Measurements from ENCODE around the gene RNF26.

The RNF26 gene

DNA sequence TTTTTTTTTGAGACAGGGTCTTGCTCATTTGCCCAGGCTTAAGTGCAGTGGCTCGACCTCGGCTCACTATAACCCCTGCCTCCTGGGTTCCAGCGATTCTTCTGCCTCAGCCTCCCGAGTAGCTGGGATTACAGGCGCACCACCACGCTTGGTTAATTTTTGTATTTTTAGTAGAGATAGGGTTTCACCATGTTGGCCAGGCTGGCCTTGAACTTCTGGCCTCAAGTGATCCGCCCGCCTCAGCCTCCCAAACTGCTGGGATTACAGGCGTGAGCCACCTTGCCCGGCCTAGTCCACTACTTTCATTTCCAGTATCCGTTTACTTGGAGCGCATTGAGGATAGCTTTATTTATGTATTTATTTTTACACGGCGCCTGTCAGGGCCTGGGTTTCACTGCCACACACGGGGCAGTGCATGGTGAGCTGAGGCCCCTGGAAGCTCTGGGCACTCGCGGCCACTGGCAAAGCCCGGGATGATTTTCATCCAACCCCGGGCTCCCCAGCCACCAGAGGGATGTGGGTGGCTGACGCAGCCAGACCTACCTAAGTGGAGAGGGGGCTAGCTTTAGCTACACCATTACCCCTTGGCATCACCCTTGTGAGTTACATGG is 11.3 kb upstream of the RNF26 start:
- no peak overlapping the region for H3K4me3 ChIP-seq (ENCODE audit: control insufficient read depth, low read depth, low read length)
- TF ChIP-seq CTCF (IDR thresholded peaks at IDR 0.05; ENCODE audit: control insufficient read depth, insufficient read depth, low read depth, low read length, missing control alignments), result no peak
- DNase-seq (ENCODE audit: low read depth), result no peak

DNA sequence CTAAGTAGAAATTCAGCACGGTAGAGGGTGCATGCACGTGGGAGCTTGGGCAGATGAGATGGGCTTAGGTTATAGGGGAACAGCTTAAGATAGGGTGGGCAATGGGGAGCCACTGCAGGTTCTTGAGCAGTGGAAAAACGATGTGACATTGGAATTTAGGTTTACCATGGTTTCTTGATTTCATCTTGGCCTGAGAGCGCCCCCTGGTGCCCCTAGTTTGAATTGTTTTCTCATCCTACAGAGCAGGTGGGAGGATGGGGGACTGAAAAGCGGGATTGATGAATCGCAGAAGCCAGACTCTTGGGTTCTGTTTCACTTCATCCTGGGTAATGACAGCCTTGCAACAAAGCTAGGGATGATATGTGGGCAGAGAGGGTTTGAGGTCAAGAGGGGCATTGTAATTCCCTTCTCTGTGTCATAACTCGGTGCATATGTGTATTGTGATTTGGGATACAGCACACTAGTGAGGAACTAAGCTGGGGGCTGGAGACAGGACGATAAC is 10.7 kb upstream of the RNF26 start:
- no peak overlapping the region for H3K4me3 ChIP-seq (ENCODE audit: control insufficient read depth, low read depth, low read length)
- peak; percentile 72 for TF ChIP-seq CTCF (IDR thresholded peaks at IDR 0.05; ENCODE audit: control insufficient read depth, insufficient read depth, low read depth, low read length, missing control alignments)

DNA sequence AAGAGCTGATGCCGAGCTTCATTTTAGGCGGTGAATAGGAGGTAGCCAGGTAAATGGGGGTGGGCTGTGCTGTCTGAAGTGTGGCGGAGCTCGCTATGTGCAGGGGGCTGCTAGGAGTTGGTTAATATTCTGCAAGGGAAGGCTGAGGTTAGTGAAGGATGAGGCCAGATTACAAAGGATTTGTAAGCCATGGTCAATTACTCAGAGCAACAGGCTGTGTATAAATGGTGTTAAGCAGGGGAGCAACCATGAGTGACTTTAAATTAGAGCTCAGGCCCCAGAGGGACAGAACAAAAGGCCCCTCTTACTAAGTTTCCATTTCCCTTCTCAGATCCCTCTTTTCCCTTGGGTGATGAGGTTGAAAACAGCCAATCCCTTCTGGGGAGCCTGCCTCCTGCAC is 10.1 kb upstream of the RNF26 start:
- no peak for TF ChIP-seq CTCF (IDR thresholded peaks at IDR 0.05; ENCODE audit: control insufficient read depth, insufficient read depth, low read depth, low read length, missing control alignments)
- DNase-seq (ENCODE audit: low read depth), result no peak
- no peak overlapping the region for H3K4me3 ChIP-seq (ENCODE audit: control insufficient read depth, low read depth, low read length)

More for the DNA sequence above, 10.7 kb upstream of the RNF26 start:
- DNase-seq (ENCODE audit: low read depth), result no peak

DNA sequence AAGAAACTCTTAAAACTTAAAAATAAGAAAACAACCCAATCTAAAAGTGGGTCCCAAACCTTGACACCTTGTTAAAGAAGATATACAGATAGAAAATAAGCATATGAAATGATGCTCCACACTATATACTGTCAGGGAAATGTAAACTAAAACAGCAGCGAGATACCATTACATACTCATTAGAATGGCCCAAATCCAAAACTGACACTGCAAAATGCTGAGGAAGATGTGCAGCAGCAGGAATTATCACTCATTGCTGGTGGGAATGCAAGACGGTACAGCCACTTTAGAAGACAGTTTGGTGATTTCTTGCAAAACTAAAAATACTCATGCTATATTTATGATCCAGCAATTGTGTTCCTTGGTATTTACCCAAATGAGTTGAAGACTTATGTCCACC is 5.0 kb upstream of the RNF26 start:
- no peak for DNase-seq (ENCODE audit: low read depth)
- TF ChIP-seq CTCF (IDR thresholded peaks at IDR 0.05; ENCODE audit: control insufficient read depth, insufficient read depth, low read depth, low read length, missing control alignments), result no peak
- no peak overlapping the region for H3K4me3 ChIP-seq (ENCODE audit: control insufficient read depth, low read depth, low read length)

- no peak for TF ChIP-seq CTCF (IDR thresholded peaks at IDR 0.05; ENCODE audit: control insufficient read depth, insufficient read depth, low read depth, low read length, missing control alignments)
- no peak overlapping the region for H3K4me3 ChIP-seq (ENCODE audit: control insufficient read depth, low read depth, low read length)
- no peak for DNase-seq (ENCODE audit: low read depth)
These were observed 4.1 kb upstream of the RNF26 start for GRCh38 chr11:119330237-119330636.

DNA sequence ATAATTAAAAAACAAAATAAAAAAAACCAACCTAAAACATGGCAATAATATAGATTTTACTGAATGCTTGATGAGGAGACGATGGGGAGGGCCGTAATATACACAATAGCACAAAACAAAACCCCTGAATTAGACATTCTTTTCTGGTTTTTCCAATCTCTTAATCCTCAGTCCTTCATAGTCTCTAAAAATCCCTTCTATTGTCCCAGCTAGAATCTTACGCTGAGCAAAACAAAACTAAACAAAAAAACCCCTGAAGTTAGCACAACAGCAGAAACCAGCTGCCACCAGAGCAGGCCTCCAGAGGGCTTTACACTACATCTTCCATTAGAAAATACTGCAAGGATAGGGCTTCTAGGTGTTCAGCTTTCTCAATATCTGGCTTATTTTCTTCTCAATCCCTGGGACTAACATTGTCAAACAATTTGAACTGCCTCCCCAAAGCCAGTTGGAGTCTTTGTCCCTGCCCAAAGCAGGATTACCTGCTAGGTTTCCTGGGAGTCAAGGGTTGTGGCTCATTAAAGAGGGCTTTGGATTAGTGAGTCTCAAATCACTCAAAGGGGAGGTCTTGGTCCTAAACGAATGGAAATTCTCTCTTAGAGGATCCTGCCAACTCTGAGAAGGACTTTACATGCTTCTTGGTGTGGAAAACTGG is 2.1 kb upstream of the RNF26 start:
- no peak for DNase-seq (ENCODE audit: low read depth)
- no peak overlapping the region for H3K4me3 ChIP-seq (ENCODE audit: control insufficient read depth, low read depth, low read length)
- TF ChIP-seq CTCF (IDR thresholded peaks at IDR 0.05; ENCODE audit: control insufficient read depth, insufficient read depth, low read depth, low read length, missing control alignments), result no peak

Data from AG09309 (cell line).